Measurements from ENCODE around the gene EXOC3. TPM values are rescaled to one million over a fixed set of nuclear protein-coding genes. Genes with fewer than 3 reads are reported as not detected.
A peak's percentile ranks its signal among the peaks of the same experiment; 100 is the strongest.

Gene EXOC3
- total RNA-seq, 1 experiment from 2014 or later, result 60.1 TPM

GRCh38 chr5:423626-424261, 19.2 kb upstream of the EXOC3 start:
- DNase-seq (ENCODE audit: low spot score), result no peak
- no peak overlapping the region for H3K4me3 Mint-ChIP-seq
- peaks cover 6% of the 10 kb centered on the region; the same call in 1 of the 2 replicates for H3K4me1 Mint-ChIP-seq
- ChIA-PET CTCF (interaction anchor here (0.6 to 2.5 kb wide), 7 partner anchors 10 to 86 kb away, joined by 3 to 21 read pairs (median 4); no protein-coding TSS in a partner anchor), POLR2A (no interaction called here)
- ATAC-seq, result no peak
- H3K36me3 Mint-ChIP-seq, result peaks cover 3% of the 10 kb centered on the region; the same call in 1 of the 2 replicates
- TF ChIP-seq ZNF425 (CRISPR knock-in tag; conservative IDR thresholded peaks at IDR 0.05) (no peak), PRRX2 (CRISPR knock-in tag; IDR thresholded peaks at IDR 0.05) (no peak)
- 0 out of 2 replicates have a peak overlapping the region, but pooled peaks have one; percentile 16 for H3K27ac Mint-ChIP-seq
- H3K27me3 Mint-ChIP-seq (ENCODE audit: low read depth), result no peaks in the 10 kb centered on the region
- H3K9me3 Mint-ChIP-seq, result peaks cover 18% of the 10 kb centered on the region

- H3K27me3 Mint-ChIP-seq (ENCODE audit: low read depth), result no peaks in the 10 kb centered on the region
- H3K27ac Mint-ChIP-seq, result no peak overlapping the region
- H3K9me3 Mint-ChIP-seq, result peaks cover 18% of the 10 kb centered on the region
- peaks cover 3% of the 10 kb centered on the region; the same call in 1 of the 2 replicates for H3K36me3 Mint-ChIP-seq
- no peak for TF ChIP-seq SP1 (CRISPR knock-in tag; conservative IDR thresholded peaks at IDR 0.05)
- TF ChIP-seq TEAD4 (CRISPR knock-in tag; IDR thresholded peaks at IDR 0.05), result no peak
- TF ChIP-seq RELA (CRISPR knock-in tag; IDR thresholded peaks at IDR 0.05; ENCODE audit: borderline replicate concordance), result no peak
- no peak for TF ChIP-seq FOXP1 (CRISPR knock-in tag; IDR thresholded peaks at IDR 0.05; ENCODE audit: borderline replicate concordance)
- POLR2A ChIA-PET, result no interaction called here
- H3K4me3 Mint-ChIP-seq, result no peak overlapping the region
- H3K4me1 Mint-ChIP-seq, result peaks cover 10% of the 10 kb centered on the region
- CTCF ChIA-PET, result interaction anchor here (1.0 to 2.5 kb wide), 6 partner anchors 11 to 86 kb away, joined by 3 to 21 read pairs (median 4); no protein-coding TSS in a partner anchor
- DNase-seq (ENCODE audit: low spot score) (no peak), ATAC-seq (no peak)
Observed at GRCh38 chr5:424301-425110, 18.5 kb upstream of the EXOC3 start.

- DNase-seq (ENCODE audit: low spot score) (no peak), ATAC-seq (no peak)
- CTCF ChIA-PET, result interaction anchor here (1.0 to 2.5 kb wide), 6 partner anchors 8 to 109 kb away, joined by 3 to 21 read pairs (median 5); no protein-coding TSS in a partner anchor
- peaks cover 4% of the 10 kb centered on the region; the same call in 1 of the 2 replicates for H3K4me1 Mint-ChIP-seq
- POLR2A ChIA-PET, result no interaction called here
- peaks cover 3% of the 10 kb centered on the region; the same call in 1 of the 2 replicates for H3K36me3 Mint-ChIP-seq
- no peak overlapping the region for H3K27ac Mint-ChIP-seq
- H3K27me3 Mint-ChIP-seq (ENCODE audit: low read depth), result no peaks in the 10 kb centered on the region
- H3K4me3 Mint-ChIP-seq, result no peak overlapping the region
- H3K9me3 Mint-ChIP-seq, result peaks cover 18% of the 10 kb centered on the region
- TF ChIP-seq ZNF317 (CRISPR knock-in tag; IDR thresholded peaks at IDR 0.05; ENCODE audit: borderline replicate concordance, low read depth) (no peak), ATF2 (CRISPR knock-in tag; IDR thresholded peaks at IDR 0.05; ENCODE audit: borderline replicate concordance, low read depth) (no peak), RORB (CRISPR knock-in tag; IDR thresholded peaks at IDR 0.05) (no peak), ZMAT4 (CRISPR knock-in tag; IDR thresholded peaks at IDR 0.05) (no peak), ZNF219 (CRISPR knock-in tag; IDR thresholded peaks at IDR 0.05; ENCODE audit: borderline replicate concordance) (no peak), CTCF (IDR thresholded peaks at IDR 0.05) (no peak), PRRX2 (CRISPR knock-in tag; IDR thresholded peaks at IDR 0.05) (no peak), ZNF138 (CRISPR knock-in tag; conservative IDR thresholded peaks at IDR 0.05) (no peak), NFATC4 (CRISPR knock-in tag; IDR thresholded peaks at IDR 0.05) (no peak), E2F4 (CRISPR knock-in tag; IDR thresholded peaks at IDR 0.05; ENCODE audit: borderline replicate concordance, low read depth) (no peak), SMAD3 (CRISPR knock-in tag; IDR thresholded peaks at IDR 0.05; ENCODE audit: borderline replicate concordance) (no peak), CREB1 (CRISPR knock-in tag; IDR thresholded peaks at IDR 0.05) (no peak), AFF4 (CRISPR knock-in tag; IDR thresholded peaks at IDR 0.05; ENCODE audit: borderline replicate concordance) (no peak), ZNF121 (CRISPR knock-in tag; IDR thresholded peaks at IDR 0.05) (no peak)
Observed at GRCh38 chr5:425714-426113, 17.3 kb upstream of the EXOC3 start.

Data from WTC11 (cell line).